HCT116 (cell line): ENCODE data around the gene EIF3I. TPM values are rescaled to one million over a fixed set of nuclear protein-coding genes. Genes with fewer than 3 reads are reported as not detected.

Experiments used
- ATAC-seq: fragments of 200-7000 bp; cut with Tn5 transposase; 2 replicates; pipeline ENCODE4 v1.9.1; 2020; ENCODE audit warnings: mild to moderate bottlenecking, moderate library complexity
- BruUV-seq: library from RNA; stranded (reverse); fragments of 400-500 nt; replicated peaks from 2 replicates; lab custom pipeline; 2021; lab: Mats Ljungman, UMichigan
- CTCF ChIA-PET: fragments of 300-600 bp; sonication (Branson Sonifier 250); formaldehyde crosslinking; loops from one replicate; lab custom pipeline; 2021; ENCODE audit warnings: antibody characterized with exemption; lab: Charles Lee
- POLR2A ChIA-PET: fragments of 300-600, 350-600 bp; sonication (Branson Sonifier 250); formaldehyde crosslinking; loops from one replicate; lab custom pipeline; 2021; ENCODE audit warnings: antibody characterized with exemption; lab: Charles Lee
- RAD21 ChIA-PET, 2 experiments: fragments of 300-600 bp; sonication (Branson Sonifier 250); formaldehyde crosslinking; loops; one replicate each; lab custom pipeline; 2023; ENCODE audit warnings: low total read pairs in 2 of 2; ENCODE audit not compliant: uncharacterized antibody in 2 of 2, unreplicated experiment in 2 of 2, low non-redundant PET in 1 of 2; lab: Charles Lee
- DNase-seq: peaks from one replicate; pipeline ENCODE4 v3.0.0-alpha.2; 2010; ENCODE audit warnings: low read depth, low spot score
- H2AFZ ChIP-seq: fragments of 200-600 bp; shearing (Covaris generic), sonication (generic); 2 replicates; pipeline ENCODE4 v1.6.1; 2017; ENCODE audit warnings: low read depth, mixed run types, mixed read lengths, antibody characterized with exemption, low read length; ENCODE audit not compliant: poor library complexity, severe bottlenecking
- H3K27ac ChIP-seq: 2 replicates; pipeline ENCODE4 v1.5.1; 2012; ENCODE audit warnings: low read depth, low read length
- H3K27me3 ChIP-seq: fragments of 200-600 bp; sonication (generic); 2 replicates; pipeline ENCODE4 v1.6.1; 2016; ENCODE audit warnings: mixed run types, low read length, mixed read lengths; ENCODE audit not compliant: insufficient read depth
- H3K36me3 ChIP-seq, 2 experiments: fragments of 200-500 bp in 1 of 2; fragments of 200-600 bp in 1 of 2; sonication (Bioruptor generic) in 1 of 2; sonication (generic) in 1 of 2; 2 replicates each; pipeline versions ENCODE4 v1.5.1 to v1.6.1; 2014 to 2016; ENCODE audit warnings: low read length in 2 of 2, inconsistent platforms in 1 of 2, mixed read lengths in 1 of 2, mixed run types in 1 of 2; ENCODE audit not compliant: insufficient read depth in 2 of 2, control insufficient read depth in 1 of 2
- H3K4me1 ChIP-seq, 2 experiments: fragments of 200-600 bp in 1 of 2; sonication (generic) in 1 of 2; 2 replicates each; pipeline versions ENCODE4 v1.5.1 to v1.6.1; 2012 to 2017; ENCODE audit warnings: low read length in 2 of 2, inconsistent platforms in 1 of 2, mild to moderate bottlenecking in 1 of 2, mixed read lengths in 1 of 2, mixed run types in 1 of 2, moderate library complexity in 1 of 2; ENCODE audit not compliant: insufficient read depth in 2 of 2, control insufficient read depth in 1 of 2
- H3K4me2 ChIP-seq: fragments of 200-600 bp; sonication (generic); 2 replicates; pipeline ENCODE4 v1.6.1; 2017; ENCODE audit warnings: mixed run types, low read length, mixed read lengths
- H3K4me3 ChIP-seq, 2 experiments: fragments of 200-600 bp in 1 of 2; sonication (generic) in 1 of 2; replicated peaks in 1 of 2; 2 replicates each; pipeline ENCODE4 v1.5.1; 2011 to 2016; ENCODE audit warnings: low read length in 2 of 2, control low read depth in 1 of 2, low read depth in 1 of 2, mild to moderate bottlenecking in 1 of 2, mixed read lengths in 1 of 2, mixed run types in 1 of 2
- H3K79me2 ChIP-seq: fragments of 200-600 bp; sonication (generic); 2 replicates; pipeline ENCODE4 v1.6.1; 2017; ENCODE audit warnings: mild to moderate bottlenecking, mixed run types, low read length, moderate library complexity, mixed read lengths; ENCODE audit not compliant: insufficient read depth
- H3K9ac ChIP-seq: fragments of 200-600 bp; sonication (generic); 2 replicates; pipeline ENCODE4 v1.6.1; 2016; ENCODE audit warnings: low read length, mixed read lengths
- H3K9me2 ChIP-seq: fragments of 200-600 bp; sonication (generic), shearing (Covaris generic); 2 replicates; pipeline ENCODE4 v1.6.1; 2017; ENCODE audit warnings: mixed run types, mild to moderate bottlenecking, moderate library complexity; ENCODE audit not compliant: insufficient read depth
- H3K9me3 ChIP-seq, 2 experiments: fragments of 200-500 bp in 1 of 2; fragments of 200-600 bp in 1 of 2; sonication (Bioruptor generic) in 1 of 2; sonication (generic) in 1 of 2; 2 replicates each; pipeline ENCODE4 v1.6.1; 2014 to 2017; ENCODE audit warnings: low read length in 2 of 2, mixed read lengths in 2 of 2, inconsistent platforms in 1 of 2, low read depth in 1 of 2, mild to moderate bottlenecking in 1 of 2, mixed run types in 1 of 2, moderate library complexity in 1 of 2; ENCODE audit not compliant: control insufficient read depth in 1 of 2, insufficient read depth in 1 of 2
- H4K20me1 ChIP-seq: fragments of 200-600 bp; sonication (generic), shearing (Covaris generic); 2 replicates; pipeline ENCODE4 v1.6.1; 2017; ENCODE audit warnings: mixed run types, mild to moderate bottlenecking, moderate library complexity; ENCODE audit not compliant: insufficient read depth
- CBX3 ChIP-seq: IDR thresholded peaks from 2 replicates; pipeline ENCODE4 v1.6.1; 2012; ENCODE audit warnings: low read depth
- CEBPB ChIP-seq: IDR thresholded peaks from 2 replicates; pipeline ENCODE4 v1.6.1; 2012; ENCODE audit warnings: low read depth
- EGR1 ChIP-seq: IDR thresholded peaks from 2 replicates; pipeline ENCODE4 v1.6.1; 2012; ENCODE audit warnings: low read depth
- ELF1 ChIP-seq: IDR thresholded peaks from 2 replicates; pipeline ENCODE4 v1.6.1; 2012; ENCODE audit warnings: low read depth, borderline replicate concordance
- EZH2phosphoT487 ChIP-seq: fragments of 200-600 bp; IDR thresholded peaks from 2 replicates; pipeline ENCODE4 v1.6.1; 2018; ENCODE audit warnings: antibody characterized with exemption, borderline replicate concordance
- FOSL1 ChIP-seq: IDR thresholded peaks from 2 replicates; pipeline ENCODE4 v1.6.1; 2012; ENCODE audit warnings: low read depth
- JUND ChIP-seq: IDR thresholded peaks from 2 replicates; pipeline ENCODE4 v1.6.1; 2012
- MAX ChIP-seq: IDR thresholded peaks from 2 replicates; pipeline ENCODE4 v1.6.1; 2012
- POLR2A ChIP-seq: IDR thresholded peaks from 2 replicates; pipeline ENCODE4 v1.7.0; 2011; ENCODE audit warnings: borderline replicate concordance; ENCODE audit not compliant: insufficient read depth, insufficient read length; ENCODE audit errors: extremely low read depth
- RAD21 ChIP-seq: IDR thresholded peaks from 2 replicates; pipeline ENCODE4 v1.6.1; 2012; ENCODE audit warnings: low read depth, mild to moderate bottlenecking
- REST ChIP-seq: IDR thresholded peaks from 2 replicates; pipeline ENCODE4 v1.6.1; 2012; ENCODE audit warnings: low read depth
- SIN3A ChIP-seq: IDR thresholded peaks from 2 replicates; pipeline ENCODE4 v1.6.1; 2012; ENCODE audit warnings: low read depth
- SP1 ChIP-seq: IDR thresholded peaks from 2 replicates; pipeline ENCODE4 v1.6.1; 2012; ENCODE audit warnings: low read depth
- TCF7L2 ChIP-seq: IDR thresholded peaks from 2 replicates; pipeline ENCODE4 v1.7.0; 2011; ENCODE audit warnings: borderline replicate concordance, inconsistent platforms; ENCODE audit not compliant: insufficient read depth, insufficient read length; ENCODE audit errors: extremely low read depth
- YY1 ChIP-seq: IDR thresholded peaks from 2 replicates; pipeline ENCODE4 v1.6.1; 2011; ENCODE audit warnings: low read length, low read depth, moderate library complexity, mild to moderate bottlenecking; ENCODE audit not compliant: insufficient replicate concordance; ENCODE audit errors: extremely low read depth
- ZFX ChIP-seq: fragments of 450-650 bp; IDR thresholded peaks from 2 replicates; pipeline ENCODE4 v1.6.1; 2017
- ZNF274 ChIP-seq: fragments of 200-500 bp; sonication (Bioruptor generic); IDR thresholded peaks from 2 replicates; pipeline ENCODE4 v1.6.1; 2014; ENCODE audit warnings: mild to moderate bottlenecking, low read depth, low read length, inconsistent platforms
- intact Hi-C: fragments of 100-400 bp; cut with micrococcal nuclease; formaldehyde crosslinking; loops from 2 replicates; pipeline ENCODE4 v1.10.0; 2022
- total RNA-seq: library from RNA; stranded (reverse); gene quantifications from one replicate; pipeline ENCODE4 v1.2.1, GENCODE V29; 2021; ENCODE audit not compliant: unreplicated experiment
- TF ChIP-seq, protein P1 (sequence below): IDR thresholded peaks from 2 replicates; pipeline ENCODE4 v1.6.1; 2011; ENCODE audit warnings: mild to moderate bottlenecking, low read length, moderate library complexity; ENCODE audit not compliant: insufficient replicate concordance; ENCODE audit errors: extremely low read depth
- TF ChIP-seq, protein P2 (sequence below), 3 experiments: fragments of 200-600 bp in 1 of 3; sonication (generic) in 1 of 3; IDR thresholded peaks in 2 of 3; conservative IDR thresholded peaks in 1 of 3; 2 replicates each; pipeline ENCODE4 v1.5.1; 2012 to 2017; ENCODE audit warnings: low read depth in 2 of 3, low read length in 2 of 3, antibody characterized with exemption in 1 of 3, borderline replicate concordance in 1 of 3, control low read depth in 1 of 3, mild to moderate bottlenecking in 1 of 3, mixed read lengths in 1 of 3, mixed run types in 1 of 3, moderate library complexity in 1 of 3; ENCODE audit not compliant: insufficient read depth in 1 of 3

Gene EIF3I
- total RNA-seq, 1 experiment from 2014 or later = 323 TPM

DNA sequence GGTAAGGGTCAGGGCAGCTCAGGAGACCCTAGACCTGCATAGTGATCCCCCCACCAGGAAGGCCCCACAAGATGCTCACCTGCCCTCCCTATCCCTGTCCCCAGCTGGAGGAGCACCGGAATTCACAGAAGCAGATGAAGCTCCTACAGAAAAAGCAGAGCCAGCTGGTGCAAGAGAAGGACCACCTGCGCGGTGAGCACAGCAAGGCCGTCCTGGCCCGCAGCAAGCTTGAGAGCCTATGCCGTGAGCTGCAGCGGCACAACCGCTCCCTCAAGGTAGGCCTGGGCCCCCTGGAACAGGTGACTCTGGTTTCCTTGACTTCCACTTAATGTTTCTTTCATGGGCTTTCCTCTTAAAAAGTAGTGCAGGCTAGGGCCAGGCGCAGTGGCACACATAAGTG lies 34.4 kb upstream of the EIF3I start:
- Histone ChIP-seq H3K4me1 (no peaks in the 10 kb centered on the region), H3K27me3 (no peaks in the 10 kb centered on the region), H3K9me2 (no peaks in the 10 kb centered on the region), H3K9me3 (no peaks in the 10 kb centered on the region), H3K79me2 (peaks cover 63% of the 10 kb centered on the region), H2AFZ (no peak overlapping the region), H3K9ac (no peak overlapping the region), H3K36me3 (peaks cover 67 to 78% of the 10 kb centered on the region in 2 experiments), H4K20me1 (peaks cover 15% of the 10 kb centered on the region; the same call in 1 of the 2 replicates), H3K4me2 (no peak overlapping the region), H3K4me3 (no peak overlapping the region), H3K27ac (no peak overlapping the region)
- DNase-seq (no peak), ATAC-seq (no peak)
- POLR2A ChIA-PET = no interaction called here
- RAD21 ChIA-PET = no interaction called here
- TF ChIP-seq RAD21 = no peak
- TF ChIP-seq CEBPB = no peak
- TF ChIP-seq POLR2A = no peak
- TF ChIP-seq REST = no peak
- no peak for TF ChIP-seq ELF1
- TF ChIP-seq JUND = no peak
- TF ChIP-seq YY1 = no peak
- TF ChIP-seq, protein P1, sequence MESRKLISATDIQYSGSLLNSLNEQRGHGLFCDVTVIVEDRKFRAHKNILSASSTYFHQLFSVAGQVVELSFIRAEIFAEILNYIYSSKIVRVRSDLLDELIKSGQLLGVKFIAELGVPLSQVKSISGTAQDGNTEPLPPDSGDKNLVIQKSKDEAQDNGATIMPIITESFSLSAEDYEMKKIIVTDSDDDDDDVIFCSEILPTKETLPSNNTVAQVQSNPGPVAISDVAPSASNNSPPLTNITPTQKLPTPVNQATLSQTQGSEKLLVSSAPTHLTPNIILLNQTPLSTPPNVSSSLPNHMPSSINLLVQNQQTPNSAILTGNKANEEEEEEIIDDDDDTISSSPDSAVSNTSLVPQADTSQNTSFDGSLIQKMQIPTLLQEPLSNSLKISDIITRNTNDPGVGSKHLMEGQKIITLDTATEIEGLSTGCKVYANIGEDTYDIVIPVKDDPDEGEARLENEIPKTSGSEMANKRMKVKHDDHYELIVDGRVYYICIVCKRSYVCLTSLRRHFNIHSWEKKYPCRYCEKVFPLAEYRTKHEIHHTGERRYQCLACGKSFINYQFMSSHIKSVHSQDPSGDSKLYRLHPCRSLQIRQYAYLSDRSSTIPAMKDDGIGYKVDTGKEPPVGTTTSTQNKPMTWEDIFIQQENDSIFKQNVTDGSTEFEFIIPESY = no peak
- no peak for TF ChIP-seq MAX
- TF ChIP-seq SIN3A = no peak
- TF ChIP-seq EZH2phosphoT487 = no peak
- no peak for TF ChIP-seq FOSL1
- no peak for TF ChIP-seq ZNF274
- no peak for TF ChIP-seq ZFX
- no peak for TF ChIP-seq CBX3
- TF ChIP-seq, protein P2, sequence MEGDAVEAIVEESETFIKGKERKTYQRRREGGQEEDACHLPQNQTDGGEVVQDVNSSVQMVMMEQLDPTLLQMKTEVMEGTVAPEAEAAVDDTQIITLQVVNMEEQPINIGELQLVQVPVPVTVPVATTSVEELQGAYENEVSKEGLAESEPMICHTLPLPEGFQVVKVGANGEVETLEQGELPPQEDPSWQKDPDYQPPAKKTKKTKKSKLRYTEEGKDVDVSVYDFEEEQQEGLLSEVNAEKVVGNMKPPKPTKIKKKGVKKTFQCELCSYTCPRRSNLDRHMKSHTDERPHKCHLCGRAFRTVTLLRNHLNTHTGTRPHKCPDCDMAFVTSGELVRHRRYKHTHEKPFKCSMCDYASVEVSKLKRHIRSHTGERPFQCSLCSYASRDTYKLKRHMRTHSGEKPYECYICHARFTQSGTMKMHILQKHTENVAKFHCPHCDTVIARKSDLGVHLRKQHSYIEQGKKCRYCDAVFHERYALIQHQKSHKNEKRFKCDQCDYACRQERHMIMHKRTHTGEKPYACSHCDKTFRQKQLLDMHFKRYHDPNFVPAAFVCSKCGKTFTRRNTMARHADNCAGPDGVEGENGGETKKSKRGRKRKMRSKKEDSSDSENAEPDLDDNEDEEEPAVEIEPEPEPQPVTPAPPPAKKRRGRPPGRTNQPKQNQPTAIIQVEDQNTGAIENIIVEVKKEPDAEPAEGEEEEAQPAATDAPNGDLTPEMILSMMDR (IDR thresholded peaks at IDR 0.05 in 2 of 3, conservative IDR thresholded peaks at IDR 0.05 in 1 of 3; ENCODE audit: borderline replicate concordance in 1 of 3, insufficient read depth in 1 of 3, low read depth in 2 of 3, low read length in 2 of 3) = no peak
- no peak for TF ChIP-seq EGR1
- TF ChIP-seq SP1 = no peak
- no peak for TF ChIP-seq TCF7L2
- intact Hi-C loops = no loop called here
- BruUV-seq = no TSS peak
- CTCF ChIA-PET = no interaction called here
